Endothelial cell (in vitro differentiated cells): ENCODE results near the gene CYSTM1. TPM values are rescaled to one million over a fixed set of nuclear protein-coding genes. Genes with fewer than 3 reads are reported as not detected.
A peak's percentile ranks its signal among the peaks of the same experiment; 100 is the strongest.

Source experiments
- DNase-seq: peaks from one replicate; pipeline ENCODE4 v3.0.0; 2021; ENCODE audit warnings: low spot score
- H3K27ac Mint-ChIP-seq: one replicate; pipeline ENCODE4 v1.8.0; 2021; ENCODE audit warnings: mixed read lengths, inconsistent platforms; ENCODE audit not compliant: unreplicated experiment
- H3K27me3 Mint-ChIP-seq: one replicate; pipeline ENCODE4 v1.8.0; 2021; ENCODE audit warnings: mild to moderate bottlenecking, moderate library complexity, mixed read lengths, inconsistent platforms; ENCODE audit not compliant: unreplicated experiment
- H3K36me3 Mint-ChIP-seq: one replicate; pipeline ENCODE4 v1.8.0; 2021; ENCODE audit warnings: mild to moderate bottlenecking, low read depth, mixed read lengths, inconsistent platforms; ENCODE audit not compliant: unreplicated experiment
- H3K4me1 Mint-ChIP-seq: one replicate; pipeline ENCODE4 v1.8.0; 2021; ENCODE audit warnings: mild to moderate bottlenecking, mixed read lengths, inconsistent platforms; ENCODE audit not compliant: unreplicated experiment
- H3K4me3 Mint-ChIP-seq: one replicate; pipeline ENCODE4 v1.8.0; 2021; ENCODE audit warnings: mild to moderate bottlenecking, mixed read lengths, inconsistent platforms; ENCODE audit not compliant: unreplicated experiment
- H3K9me3 Mint-ChIP-seq: one replicate; pipeline ENCODE4 v1.8.0; 2021; ENCODE audit warnings: mixed read lengths, inconsistent platforms; ENCODE audit not compliant: unreplicated experiment
- CTCF ChIP-seq: fragments of 200-600 bp; sonication (generic); IDR thresholded peaks from one replicate; pipeline ENCODE4 v1.5.0; 2021; ENCODE audit warnings: antibody characterized with exemption; ENCODE audit not compliant: unreplicated experiment
- long read RNA-seq: library from polyadenylated mRNA; unstranded; transcript quantifications from one replicate; pipeline ENCODE4 v2.0.0, GENCODE V29; 2020; ENCODE audit not compliant: unreplicated experiment
- total RNA-seq: library from RNA; stranded (reverse); fragmentation: NEBNext Ultra II Directional; extraction: Animal tissue kit (Norgen Biotek cat#: 25700); gene quantifications from one replicate; pipeline ENCODE4 v1.2.1, GENCODE V29; 2021; ENCODE audit not compliant: unreplicated experiment

CYSTM1 gene, protein sequence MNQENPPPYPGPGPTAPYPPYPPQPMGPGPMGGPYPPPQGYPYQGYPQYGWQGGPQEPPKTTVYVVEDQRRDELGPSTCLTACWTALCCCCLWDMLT
- total RNA-seq: 21.7 TPM
- long read RNA-seq, transcript CYSTM1-201 (3 exons, 1,336 nt): major isoform, 25 of 30 reads
- long read RNA-seq, partial matches to known transcripts: 0 of 30 reads
- long read RNA-seq, other reads (novel, unspliced or antisense): 5 of 30 reads

DNA sequence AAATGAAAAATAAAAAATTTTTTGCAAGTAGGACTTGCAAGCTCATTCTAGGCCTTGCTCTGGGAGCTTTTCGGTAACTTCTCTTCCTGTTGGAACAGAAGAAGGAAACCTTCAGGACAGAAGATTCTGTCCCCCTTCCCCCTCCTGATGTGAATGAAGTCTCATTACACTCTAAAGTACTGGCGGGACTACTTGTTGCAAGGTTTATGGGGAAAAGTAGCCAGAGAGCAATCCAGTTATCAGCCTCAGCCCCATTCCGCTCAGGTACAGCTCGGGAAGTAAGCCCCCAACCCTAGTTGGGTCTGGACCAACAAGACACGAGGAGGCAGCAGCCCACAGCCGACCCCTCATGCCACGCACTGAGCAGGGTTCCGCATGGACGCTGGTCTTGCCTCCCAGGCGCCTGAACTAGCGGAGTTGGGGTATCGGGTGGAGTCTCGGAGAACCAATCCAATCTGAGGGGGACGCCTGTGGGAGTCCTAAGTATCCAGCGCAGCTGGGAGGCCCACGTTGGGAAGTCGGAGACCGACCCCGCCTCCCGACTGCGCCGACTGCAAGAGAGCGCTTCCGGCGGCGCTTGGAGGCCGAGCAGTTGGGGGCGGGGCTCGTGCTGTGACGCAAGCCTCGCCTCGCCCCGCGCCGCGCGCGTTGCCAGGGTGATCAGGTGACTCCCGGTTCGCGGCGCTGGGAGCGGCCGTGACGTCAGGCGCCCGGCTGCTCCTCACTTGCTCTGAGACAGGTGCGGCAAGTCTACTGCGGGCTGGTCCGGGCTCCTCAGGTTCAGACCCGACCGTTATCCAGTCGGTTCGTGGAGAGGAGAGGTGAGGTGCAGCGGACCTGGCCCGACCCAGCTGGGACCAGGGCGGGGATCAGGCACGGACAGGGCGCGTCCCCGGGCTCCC is at the start of gene CYSTM1:
Gene CYSTM1, plus strand, starts transcription at position 724 of the 902 bp plus-strand sequence. CDS start 19,278 bp downstream, outside the sequence.
- TF ChIP-seq CTCF: no peak
- H3K27ac Mint-ChIP-seq: peak within 1 kb of the TSS; percentile 99
- H3K27me3 Mint-ChIP-seq: peaks cover 12% of the 10 kb centered on the region
- H3K4me1 Mint-ChIP-seq: peaks cover 10% of the 10 kb centered on the region
- H3K36me3 Mint-ChIP-seq: peaks cover 4% of the 10 kb centered on the region
- H3K9me3 Mint-ChIP-seq: no peaks in the 10 kb centered on the region
- peak; percentile 96 for DNase-seq
- H3K4me3 Mint-ChIP-seq: peak within 1 kb of the TSS; percentile 98

DNA sequence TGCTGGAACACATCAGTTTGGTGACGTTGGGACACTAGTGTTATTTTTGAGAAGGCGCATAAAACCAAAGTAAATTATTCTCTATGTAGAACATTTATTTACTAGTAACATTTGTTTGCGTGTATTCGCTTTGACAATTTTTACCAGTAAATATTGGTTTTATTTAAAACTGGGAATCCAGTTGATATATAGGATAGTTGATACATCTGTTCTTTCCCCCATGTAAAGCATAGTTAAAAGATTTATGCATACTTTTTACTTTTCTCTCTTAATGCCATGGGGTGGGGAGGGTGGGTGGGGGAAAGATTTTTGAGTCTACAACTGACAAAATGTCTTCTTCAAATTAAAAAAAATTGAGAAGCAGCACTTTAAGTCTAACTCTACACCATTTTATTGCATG is 49.4 kb upstream of the CYSTM1 start, which contains the start of gene IGIP:
Gene IGIP, plus strand, starts transcription at position 301 of the 400 bp plus-strand sequence. CDS start 2,540 bp downstream, outside the sequence.
- no peaks in the 10 kb centered on the region for H3K4me1 Mint-ChIP-seq
- H3K27me3 Mint-ChIP-seq: no peaks in the 10 kb centered on the region
- H3K9me3 Mint-ChIP-seq: no peaks in the 10 kb centered on the region
- no peak within 1 kb of the TSS for H3K27ac Mint-ChIP-seq
- no peak for TF ChIP-seq CTCF
- H3K4me3 Mint-ChIP-seq: no peak within 1 kb of the TSS
- H3K36me3 Mint-ChIP-seq: no peaks in the 10 kb centered on the region
- DNase-seq: no peak

DNA sequence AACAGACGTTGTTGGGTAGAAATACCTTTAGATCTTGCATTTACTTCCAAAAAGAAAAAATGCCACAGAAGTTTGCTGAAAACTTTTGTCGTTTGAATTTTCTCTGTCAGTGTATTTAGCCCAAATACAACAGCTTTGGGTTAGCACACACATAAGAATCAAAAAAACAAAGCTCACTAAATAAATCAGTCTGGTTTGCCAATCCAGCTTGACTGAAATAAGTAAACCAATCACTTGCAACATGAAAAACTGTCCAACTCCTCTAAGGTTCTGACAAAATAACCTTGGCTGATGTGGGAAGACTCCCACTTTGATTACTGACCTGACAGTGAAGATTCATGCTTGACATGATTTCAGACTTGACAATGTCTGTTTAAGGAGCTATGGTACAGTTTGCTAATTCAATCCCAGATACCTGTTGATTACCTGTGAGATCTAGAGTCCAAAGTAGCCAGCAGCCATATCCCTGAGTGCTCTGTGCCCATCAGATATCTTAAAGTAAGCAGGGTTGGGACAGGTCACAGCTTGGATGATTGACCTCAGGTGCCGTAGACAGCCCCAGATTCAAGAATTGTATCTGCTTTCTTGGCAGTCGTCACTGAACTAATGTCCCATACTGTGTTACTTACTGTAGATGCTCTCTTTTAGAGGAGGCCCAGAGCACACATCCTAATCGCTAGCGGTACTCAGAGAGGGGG is 48.5 kb upstream of the CYSTM1 start:
- H3K27me3 Mint-ChIP-seq: no peaks in the 10 kb centered on the region
- H3K4me1 Mint-ChIP-seq: no peaks in the 10 kb centered on the region
- no peak for TF ChIP-seq CTCF
- no peak for DNase-seq
- H3K4me3 Mint-ChIP-seq: no peak overlapping the region
- no peaks in the 10 kb centered on the region for H3K36me3 Mint-ChIP-seq
- H3K9me3 Mint-ChIP-seq: no peaks in the 10 kb centered on the region
- no peak overlapping the region for H3K27ac Mint-ChIP-seq

DNA sequence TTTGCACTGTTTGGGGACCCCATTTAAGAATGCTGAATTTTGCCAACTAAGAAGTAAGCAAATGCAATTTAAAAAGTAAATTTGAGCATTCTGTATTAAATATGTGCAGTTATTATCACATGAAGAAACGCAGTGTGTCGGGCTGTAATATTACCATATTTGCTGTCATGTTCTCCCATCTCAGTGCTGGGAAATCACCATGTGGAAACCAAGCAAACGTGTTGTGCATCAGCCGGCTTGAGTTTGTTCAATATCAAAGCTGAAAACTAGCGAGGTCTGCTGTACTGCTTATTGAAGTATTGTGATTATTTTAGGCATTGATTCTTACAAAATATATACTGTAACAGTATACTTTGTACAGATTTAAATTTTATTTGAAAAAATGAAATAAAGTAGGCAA is 46.6 kb upstream of the CYSTM1 start:
- H3K4me3 Mint-ChIP-seq: no peak overlapping the region
- H3K27ac Mint-ChIP-seq: no peak overlapping the region
- H3K9me3 Mint-ChIP-seq: no peaks in the 10 kb centered on the region
- peaks cover 5% of the 10 kb centered on the region for H3K4me1 Mint-ChIP-seq
- DNase-seq: no peak
- H3K36me3 Mint-ChIP-seq: no peaks in the 10 kb centered on the region
- H3K27me3 Mint-ChIP-seq: no peaks in the 10 kb centered on the region
- TF ChIP-seq CTCF: no peak
